HG03066 (cell line): ENCODE measurements around the gene DDOST.
"Not testable (repeated sequence)": the region's sequence is repeated elsewhere in the genome, so short reads cannot be mapped to it uniquely, and the experiment has no call there.

Experiments used
- ATAC-seq: cut with Tn5 transposase; IDR thresholded peaks from one replicate; pipeline ENCODE4 v1.9.1; 2021; ENCODE audit warnings: low read depth; ENCODE audit not compliant: unreplicated experiment

Gene DDOST

DNA sequence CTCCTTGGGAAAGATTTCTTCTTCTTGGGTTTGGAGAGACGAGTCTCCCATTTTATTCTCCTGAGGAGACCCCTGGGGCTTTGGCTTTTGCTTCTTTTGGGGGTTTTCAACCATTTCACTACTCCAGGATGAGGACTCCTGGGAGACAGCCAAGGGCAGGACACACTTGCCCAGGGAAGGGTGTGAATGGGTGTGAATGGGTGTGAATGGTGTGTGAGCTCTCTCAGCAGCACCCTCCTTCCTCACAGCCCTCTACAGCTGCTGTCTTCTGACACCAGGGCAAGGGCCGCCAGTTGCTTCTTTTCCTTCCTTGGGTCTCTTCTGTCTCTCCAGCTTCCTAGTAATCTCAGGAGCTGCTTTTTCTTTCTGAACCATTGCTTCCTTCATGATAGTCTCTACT, 32.5 kb upstream of the DDOST start:
- no peak for ATAC-seq

DNA sequence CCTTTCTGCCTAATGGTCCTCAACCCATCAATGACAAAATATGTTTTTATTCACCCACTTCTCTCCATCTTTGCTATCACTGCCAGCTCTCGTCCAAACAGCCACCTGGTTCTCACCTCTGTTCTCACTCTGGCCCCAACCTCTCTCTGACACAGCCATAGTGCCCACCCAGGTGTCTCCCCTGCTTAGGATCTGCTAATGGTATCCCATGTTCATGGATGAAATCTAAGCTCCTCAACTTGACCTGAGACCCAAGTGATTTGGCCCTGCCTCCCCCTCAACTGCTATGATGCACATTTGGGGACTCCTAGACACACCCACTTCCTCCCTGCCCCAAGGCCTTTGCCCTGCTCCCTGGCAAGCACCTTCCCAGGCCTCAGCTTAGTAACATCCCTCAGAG, 30.7 kb upstream of the DDOST start:
- no peak for ATAC-seq

DNA sequence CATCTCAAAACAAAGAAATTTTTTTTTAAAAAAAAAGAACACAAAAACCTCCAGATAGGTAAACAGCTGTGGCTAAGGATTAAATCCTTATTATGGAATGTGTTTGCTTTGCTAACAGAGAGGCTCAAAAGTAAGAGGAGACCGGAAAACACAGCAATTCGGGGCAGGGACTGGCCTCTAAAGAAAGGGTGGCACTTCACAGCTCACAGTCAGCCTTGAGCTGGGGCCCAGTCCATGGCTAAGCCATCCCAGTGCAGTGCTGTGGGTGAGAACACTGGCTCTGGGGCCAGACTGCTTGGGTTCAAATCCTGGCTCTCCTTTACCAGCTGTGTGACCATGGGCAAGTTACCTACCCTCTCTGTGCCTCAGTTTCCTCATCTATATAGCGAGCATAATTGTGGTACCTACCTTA, 28.5 kb upstream of the DDOST start:
- no peak for ATAC-seq

DNA sequence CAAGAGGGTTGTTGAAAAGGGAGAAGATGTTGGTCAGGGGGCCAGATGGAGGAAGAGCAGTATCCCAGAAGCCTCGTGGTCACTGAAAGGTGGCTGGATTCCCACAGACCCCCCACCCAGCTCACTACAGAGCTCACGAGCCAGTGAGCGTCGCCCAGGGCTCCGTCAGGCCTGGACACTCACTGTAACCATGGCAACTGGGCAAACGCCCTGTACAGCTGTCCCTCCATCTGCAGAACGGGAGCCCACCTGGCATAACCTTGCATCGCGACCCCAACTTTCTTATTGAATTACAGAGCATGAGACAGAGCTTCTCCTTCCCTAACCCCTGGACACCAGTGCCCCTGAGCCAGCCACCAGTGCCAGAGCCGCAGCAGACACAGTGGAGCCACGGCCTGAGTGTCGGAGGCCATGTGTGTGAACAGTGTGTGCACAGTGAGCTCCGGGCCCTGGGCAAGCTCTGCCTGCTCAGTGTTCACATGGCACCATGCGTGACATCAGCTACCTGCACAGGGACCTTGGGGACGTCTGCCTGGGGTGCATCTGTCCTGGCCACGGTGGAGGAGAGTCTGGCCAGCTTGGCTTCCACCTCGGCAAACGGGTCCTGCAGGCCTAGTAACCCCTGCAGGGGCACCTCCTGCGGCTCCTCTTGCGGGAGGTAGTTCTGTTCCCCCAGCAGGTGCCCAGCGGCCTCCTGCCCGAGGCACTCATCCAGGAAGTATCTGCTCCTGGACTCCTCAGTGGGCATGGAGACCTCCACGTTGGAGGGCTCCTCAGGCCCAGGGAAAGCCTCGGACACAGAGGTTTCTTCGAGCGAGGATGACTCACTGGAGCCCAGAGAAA, 25.9 kb upstream of the DDOST start:
- no peak for ATAC-seq

DNA sequence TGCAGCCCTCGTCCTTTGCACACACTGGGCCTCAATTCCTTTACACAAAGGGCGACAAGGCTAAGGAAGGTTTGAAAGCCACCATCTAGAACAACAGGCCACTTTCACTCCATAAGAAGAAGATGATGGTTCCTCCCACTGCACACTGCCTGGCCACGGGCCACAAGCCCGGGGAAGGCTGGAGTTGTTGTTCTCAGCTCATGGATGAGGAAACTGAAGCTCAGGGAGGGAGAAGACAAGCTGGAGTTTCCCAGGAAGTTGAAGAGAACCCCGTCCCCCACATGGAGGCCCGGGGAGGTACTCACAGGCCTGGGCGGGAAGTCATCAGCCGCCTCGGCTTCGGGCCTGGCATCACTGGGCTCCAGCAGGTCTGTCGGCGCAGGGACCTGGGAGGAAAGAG, 24.6 kb upstream of the DDOST start:
- no peak for ATAC-seq

DNA sequence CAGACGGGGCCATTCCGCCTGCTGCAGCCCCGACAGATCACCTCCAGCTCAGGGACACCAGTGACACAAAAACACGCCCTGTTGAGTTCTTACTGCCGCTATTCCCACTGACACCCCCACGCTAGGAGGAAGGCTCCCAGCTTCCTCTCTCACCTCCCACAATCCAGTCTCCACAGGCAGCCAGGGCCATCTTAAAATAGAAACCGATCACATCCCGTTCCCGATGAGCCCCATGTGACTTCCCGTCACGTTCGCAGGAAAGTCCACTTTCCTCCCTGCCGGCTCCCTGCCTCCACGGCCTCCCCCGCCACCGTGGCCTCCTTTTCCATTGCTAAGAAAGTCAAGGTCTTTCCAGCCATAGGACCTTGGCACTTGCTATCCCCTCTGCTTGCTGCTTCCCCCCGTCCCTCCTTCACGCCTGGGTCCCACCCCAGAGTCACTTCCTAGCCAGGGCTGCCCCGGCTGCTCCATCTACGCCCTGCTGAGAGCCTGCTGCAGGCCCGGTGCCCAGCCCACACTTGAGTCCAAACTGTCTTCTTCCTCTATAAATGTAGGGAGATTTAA, 24.0 kb upstream of the DDOST start:
- no peak for ATAC-seq

DNA sequence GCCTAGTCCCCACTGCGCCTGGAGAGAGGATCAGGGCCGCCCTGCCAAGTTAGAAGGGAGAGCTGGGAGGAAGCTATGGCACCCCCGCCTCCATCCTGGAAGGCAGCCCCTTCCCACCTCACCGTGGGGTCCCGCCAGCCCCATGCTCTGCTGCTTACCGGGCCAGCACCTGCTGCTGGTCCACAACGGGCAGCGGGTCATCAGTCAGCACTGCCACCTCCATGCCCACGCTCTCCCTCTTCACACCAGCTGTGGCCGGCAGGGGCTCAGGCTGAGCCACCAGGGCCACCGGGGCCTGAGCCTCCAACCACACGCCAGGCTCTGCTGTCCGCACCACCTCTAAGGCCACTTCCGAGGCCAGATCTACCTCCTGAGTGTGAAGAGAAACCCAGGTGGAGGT, 23.5 kb upstream of the DDOST start:
- no peak for ATAC-seq

DNA sequence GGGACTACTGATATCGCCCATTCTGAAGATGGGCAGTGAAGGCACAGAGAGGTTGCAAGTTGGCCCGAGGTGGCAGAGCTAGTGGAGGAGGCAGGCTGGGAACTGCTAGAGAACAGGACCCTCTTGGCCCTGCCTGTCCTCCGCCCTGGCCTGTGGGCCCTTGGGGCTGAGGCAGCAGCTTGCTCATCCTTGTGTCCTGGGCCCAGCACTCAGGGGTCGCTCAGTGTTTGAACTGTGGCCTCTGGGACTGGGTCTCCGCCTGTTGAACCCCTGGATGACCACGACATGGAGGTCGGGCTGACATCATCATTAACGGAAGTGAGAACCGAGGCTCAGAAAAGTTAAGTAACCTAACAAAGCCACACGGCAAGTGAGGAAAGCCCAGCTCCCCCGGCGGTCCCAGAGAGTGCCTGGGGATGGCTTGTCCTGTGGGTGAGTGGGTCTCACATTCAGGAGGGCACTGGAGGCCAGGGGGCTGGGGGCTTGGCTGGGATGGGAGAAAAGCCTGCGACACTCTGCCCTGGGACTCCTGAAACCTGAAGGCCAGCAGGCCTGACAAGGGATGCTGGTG, 23.0 kb upstream of the DDOST start:
- no peak for ATAC-seq

DNA sequence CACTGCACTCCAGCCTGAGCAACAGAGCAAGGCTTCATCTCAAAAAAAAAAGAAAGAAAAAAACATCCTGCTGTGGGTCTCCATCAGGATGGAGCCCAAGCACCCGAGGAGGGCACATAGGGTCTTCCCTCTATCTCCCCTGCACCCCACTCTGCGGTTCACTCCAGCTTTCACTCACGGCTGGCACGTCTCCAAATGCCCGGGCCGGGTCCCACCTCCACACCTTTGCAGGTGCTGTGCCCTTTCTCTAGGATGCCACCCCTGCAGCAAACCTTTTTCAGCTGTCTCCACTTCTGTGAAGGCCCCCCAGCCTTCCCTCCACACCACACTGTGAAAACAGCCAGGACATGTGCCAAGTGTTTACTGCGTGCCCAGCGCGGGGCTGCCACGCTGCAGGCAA, 22.4 kb upstream of the DDOST start:
- ATAC-seq, result no peak

DNA sequence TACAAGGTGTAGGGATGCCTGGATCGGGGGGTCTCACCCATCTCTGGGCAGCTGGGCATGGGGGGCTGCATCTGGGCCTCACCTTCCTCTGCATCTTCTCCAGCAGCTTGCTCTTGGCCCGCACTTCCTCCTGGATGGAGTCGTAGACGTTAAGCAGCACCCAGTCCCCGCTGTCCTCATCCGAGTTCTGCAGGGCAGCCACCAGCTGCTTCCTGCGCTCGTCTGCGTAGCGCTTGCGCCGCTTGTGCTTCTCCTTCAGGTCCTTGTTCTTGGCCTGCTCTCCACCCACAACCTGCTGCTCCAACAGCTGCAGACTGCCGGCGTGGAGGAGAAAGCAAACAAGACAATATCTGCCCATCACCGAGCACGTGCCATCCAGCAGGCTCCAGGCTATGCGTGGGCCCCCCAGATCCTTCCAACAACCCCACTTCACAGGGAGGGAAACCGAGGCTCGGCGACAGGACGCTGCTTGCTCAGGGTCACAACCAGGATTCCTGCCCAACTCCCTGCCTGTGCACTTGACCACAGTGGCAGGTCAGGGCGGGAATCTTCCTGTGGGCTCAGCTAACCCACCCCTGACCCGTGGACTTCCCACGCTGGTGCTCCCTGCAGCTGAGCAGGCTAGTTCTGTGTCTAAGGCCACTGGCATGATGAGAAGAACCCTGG, 21.5 kb upstream of the DDOST start:
- no peak for ATAC-seq

DNA sequence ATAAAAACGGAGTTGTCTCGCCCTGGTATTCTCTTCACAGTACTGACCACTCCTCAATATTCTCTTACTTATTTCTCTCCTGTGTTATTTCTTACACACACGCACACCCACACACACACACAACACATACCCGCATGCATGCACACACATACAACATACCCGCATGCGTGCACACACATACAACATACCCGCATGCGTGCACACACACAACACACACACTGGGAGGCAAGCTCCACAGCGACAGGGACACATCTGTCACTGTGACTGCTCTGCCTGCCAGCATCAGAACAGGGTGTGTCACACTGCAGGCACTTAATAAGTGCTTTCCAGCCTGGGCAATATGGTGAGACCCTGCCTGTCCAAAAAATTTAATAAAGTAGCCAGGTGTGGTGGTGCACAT, 20.8 kb upstream of the DDOST start:
- ATAC-seq, result no peak

DNA sequence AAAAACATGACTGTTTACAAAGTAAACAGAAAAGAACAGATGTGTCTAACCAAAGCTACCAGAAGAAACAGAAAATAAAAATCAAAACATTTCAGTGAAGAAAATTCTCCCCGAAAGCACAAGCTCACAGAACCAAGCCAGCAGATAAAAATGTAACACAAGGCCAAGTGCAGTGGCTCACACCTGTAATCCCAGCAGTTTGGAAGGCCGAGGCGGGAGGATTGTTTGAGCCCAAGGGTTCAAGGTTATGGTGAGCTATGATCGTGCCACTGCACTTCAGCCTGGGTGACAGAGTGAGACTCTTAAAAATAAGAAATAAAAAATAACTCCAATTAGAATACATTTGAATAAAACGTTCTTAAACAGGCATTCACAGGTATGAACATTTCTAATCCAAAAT, 19.1 kb upstream of the DDOST start:
- no peak for ATAC-seq

DNA sequence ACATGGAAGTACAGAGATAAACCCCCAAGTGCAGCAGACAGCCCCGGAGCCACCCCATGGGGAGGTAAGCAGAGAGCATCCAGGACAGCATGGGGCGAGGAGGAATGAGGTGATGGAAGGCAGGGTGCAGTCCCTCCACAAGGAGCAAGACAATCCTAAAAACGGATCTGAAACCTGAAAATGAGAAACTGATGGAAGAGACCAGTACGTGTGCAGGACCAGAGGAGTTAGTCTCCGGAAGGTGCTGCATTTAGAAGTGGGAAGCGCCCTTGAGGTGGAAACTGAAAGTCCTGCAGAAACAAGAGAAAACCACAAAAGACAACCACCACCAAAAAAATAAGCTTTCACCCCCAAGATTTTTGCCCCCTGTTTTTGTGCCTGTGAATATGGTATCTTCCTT, 17.4 kb upstream of the DDOST start:
- ATAC-seq, result no peak

DNA sequence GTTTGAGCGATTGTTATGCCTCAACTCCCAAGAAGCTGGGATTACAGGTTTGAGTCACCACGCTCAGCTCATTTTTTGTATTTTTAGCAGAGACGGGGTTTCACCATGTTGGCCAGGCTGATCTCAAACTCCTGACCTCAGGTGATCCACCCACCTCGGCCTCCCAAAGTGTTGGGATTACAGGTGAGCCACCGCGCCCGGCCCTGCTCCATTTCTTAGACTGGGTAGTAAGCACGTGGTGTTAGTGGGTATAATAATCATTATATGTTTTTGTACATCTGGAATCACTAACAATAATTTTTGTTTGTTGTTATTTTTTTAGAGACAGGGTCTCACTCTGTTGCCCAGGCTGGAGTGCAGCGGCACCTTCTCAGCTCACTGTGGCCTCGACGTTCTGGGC, 12.5 kb upstream of the DDOST start:
- ATAC-seq, result not testable (repeated sequence)

DNA sequence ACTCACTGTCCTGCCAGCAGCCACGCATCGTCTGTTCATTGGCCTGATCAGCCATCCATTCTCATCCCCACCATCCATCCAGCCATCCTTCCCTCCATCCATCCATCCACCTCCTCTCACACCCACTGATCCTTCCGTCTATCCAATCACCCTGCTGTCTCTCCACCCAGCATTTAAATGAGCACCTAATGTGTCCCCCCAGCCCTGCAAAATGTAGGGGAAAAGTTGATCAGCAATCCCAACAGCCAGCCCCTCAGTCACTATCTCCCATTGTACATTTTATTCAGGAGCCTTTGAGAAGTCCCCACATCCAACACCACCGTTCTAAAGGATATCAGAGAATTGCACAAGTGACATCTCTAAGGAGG, 11.1 kb upstream of the DDOST start:
- no peak for ATAC-seq

DNA sequence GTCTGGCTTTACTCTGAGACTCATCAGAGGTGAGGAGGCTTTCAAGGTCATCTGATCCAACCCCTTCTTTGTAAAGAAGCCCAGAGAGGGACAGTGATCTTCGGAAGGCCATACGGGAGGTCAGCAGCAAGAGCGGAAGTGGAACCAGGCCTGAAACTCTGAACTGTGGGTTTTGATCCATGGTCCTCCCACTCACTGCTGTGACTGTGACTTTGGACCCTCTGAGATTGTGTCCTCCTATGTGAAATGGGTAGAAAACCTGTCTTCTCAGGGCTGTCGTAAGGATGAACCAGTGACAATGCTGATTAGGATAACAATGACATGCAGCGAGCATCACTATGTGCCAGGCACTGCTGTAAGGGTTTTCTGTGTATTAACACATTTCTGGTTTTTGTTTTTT, 9.8 kb upstream of the DDOST start:
- ATAC-seq, result no peak

DNA sequence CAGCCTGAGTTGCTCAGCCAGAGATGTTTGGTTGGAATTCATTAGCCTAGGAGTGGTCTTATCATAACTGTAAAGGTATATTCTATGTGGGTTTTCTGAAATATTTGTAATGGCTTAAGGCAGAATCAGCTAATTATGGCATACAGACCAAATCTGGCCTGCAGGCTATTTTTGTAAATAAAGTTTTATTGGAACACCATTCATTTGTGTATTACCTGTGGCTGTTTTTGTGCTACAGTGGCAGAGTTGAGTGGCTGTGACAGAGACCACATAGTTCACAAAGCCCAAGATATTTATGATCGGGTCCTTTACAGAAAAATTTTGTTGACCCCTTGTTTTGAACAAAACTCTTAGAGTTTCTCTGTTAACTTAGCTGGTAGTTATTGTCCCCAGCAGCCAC, 7.4 kb upstream of the DDOST start:
- no peak for ATAC-seq

DNA sequence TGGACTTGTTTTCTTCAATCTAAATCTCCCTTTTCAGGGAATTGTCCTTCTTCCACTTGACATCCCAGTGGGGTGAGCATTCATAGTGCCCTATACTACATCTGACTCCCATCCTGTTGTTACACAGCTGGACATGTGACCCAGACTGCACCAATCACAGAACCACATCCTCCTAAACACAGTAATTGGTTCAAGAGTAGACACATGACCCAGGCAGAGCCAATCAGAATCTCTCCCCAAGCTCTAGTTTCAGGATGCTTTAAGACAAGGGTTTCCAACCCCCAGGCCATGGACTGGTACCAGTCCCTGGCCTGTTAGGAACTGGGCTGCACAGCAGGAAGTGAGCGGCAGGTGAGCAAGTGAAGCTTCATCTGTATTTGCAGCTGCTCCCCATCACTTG, 5.6 kb upstream of the DDOST start:
- no peak for ATAC-seq

DNA sequence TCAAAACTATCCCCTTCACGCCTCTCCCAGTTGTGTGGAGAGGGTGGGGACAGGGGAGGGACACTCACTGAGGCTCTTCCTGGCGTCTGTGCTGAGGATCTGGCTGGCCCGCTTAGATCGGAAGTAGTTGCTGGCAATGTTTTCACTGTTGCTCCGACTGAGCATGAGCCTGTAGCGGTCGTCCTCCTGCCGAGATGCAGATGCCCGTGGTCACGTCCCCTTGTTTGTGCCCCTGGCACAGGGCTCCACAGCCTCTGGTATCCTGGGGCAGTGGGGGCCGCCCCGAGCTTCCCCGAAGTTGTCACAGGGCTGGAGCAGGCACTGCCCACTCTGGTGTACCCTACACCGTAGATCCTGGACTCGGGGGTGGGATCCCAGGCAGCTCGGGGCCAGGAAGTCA, 5.0 kb upstream of the DDOST start:
- no peak for ATAC-seq

DNA sequence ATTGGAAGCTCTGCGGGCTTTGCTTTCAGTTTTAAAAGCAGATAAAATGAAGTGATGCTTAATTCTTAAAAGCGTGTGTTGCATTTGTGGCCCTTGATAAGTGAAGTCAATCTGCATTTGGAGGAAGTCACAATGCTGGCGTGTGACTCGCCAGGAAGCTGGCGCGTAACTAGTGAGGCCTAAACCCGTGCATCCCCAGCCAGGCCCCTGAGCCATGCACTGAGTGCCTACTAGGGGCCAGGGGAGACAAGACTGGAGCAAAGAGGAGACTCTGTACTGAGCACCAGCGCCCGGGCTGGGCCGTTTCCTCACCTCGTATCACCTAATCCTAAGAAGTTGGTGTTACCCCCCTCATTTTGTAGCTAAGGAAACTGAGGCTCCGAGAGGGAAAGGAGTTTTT, 4.6 kb upstream of the DDOST start:
- ATAC-seq, result no peak

DNA sequence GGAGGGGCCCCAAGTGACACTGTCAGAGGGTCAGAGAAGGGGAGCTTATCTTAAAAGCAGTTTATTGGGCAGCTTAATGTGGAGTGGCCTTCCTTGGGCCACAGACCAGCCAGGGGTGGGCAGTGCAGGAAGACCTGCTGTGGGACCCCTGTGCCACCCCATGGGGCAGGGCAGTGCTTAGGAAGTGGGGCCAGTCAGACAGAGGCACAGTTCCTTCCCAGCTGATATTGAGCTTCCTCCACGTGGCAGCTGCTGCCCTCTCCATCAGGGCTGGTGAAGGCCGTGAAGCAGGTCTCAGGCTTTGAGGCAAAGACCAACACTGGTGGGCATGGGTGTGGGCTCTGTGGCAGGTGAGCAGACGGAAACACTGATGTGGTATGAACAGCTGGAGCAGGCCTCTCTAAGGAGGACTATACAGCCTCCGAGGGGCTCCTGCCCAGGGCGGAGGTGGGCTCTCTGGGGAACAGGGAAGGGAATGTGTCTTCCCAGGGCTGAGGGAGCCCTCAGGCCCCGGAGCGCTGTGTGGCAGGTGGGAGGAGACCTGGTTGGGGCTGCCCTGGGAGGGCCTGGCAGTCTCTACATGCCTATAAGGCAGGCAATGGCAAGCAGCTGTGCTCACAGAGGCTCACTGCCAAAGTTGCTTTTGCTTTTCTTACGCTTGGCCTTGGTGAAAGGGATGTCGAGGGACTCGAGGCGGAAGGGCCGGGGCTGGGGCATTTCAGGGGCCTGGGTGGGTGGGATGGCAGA, 3.0 kb upstream of the DDOST start:
- no peak for ATAC-seq
